Effector memory CD8-positive, alpha-beta T cell (primary cell): ENCODE results near the gene MAP3K8.

Experiments used
- ATAC-seq: fragments of 150-1000 bp; cut with Tn5 transposase; replicated peaks from 2 replicates; pipeline ENCODE4 v1.10.0; 2021; ENCODE audit warnings: mild to moderate bottlenecking, moderate library complexity
- DNase-seq, 3 experiments: peaks; one replicate each; pipeline ENCODE4 v3.0.0; 2021
- H3K27ac Mint-ChIP-seq, 2 donors: one replicate each; pipeline ENCODE4 v1.8.0; 2022; ENCODE audit warnings: mild to moderate bottlenecking in 2 of 2, mixed read lengths in 2 of 2, moderate library complexity in 2 of 2
- H3K27me3 Mint-ChIP-seq, 2 donors: one replicate each; pipeline ENCODE4 v1.8.0; 2022; ENCODE audit warnings: mixed read lengths in 2 of 2
- H3K36me3 Mint-ChIP-seq: one replicate; pipeline ENCODE4 v1.8.0; 2022; ENCODE audit warnings: mild to moderate bottlenecking, moderate library complexity, mixed read lengths; ENCODE audit not compliant: insufficient read depth
- H3K4me1 Mint-ChIP-seq, 2 donors: one replicate each; pipeline ENCODE4 v1.8.0; 2022; ENCODE audit warnings: low read depth in 2 of 2, mixed read lengths in 2 of 2
- H3K4me3 Mint-ChIP-seq, 2 donors: one replicate each; pipeline ENCODE4 v1.8.0; 2022; ENCODE audit warnings: mild to moderate bottlenecking in 2 of 2, mixed read lengths in 2 of 2, moderate library complexity in 2 of 2
- H3K9me3 Mint-ChIP-seq, 2 donors: one replicate each; pipeline ENCODE4 v1.8.0; 2022; ENCODE audit warnings: mixed read lengths in 2 of 2

MAP3K8 gene

DNA sequence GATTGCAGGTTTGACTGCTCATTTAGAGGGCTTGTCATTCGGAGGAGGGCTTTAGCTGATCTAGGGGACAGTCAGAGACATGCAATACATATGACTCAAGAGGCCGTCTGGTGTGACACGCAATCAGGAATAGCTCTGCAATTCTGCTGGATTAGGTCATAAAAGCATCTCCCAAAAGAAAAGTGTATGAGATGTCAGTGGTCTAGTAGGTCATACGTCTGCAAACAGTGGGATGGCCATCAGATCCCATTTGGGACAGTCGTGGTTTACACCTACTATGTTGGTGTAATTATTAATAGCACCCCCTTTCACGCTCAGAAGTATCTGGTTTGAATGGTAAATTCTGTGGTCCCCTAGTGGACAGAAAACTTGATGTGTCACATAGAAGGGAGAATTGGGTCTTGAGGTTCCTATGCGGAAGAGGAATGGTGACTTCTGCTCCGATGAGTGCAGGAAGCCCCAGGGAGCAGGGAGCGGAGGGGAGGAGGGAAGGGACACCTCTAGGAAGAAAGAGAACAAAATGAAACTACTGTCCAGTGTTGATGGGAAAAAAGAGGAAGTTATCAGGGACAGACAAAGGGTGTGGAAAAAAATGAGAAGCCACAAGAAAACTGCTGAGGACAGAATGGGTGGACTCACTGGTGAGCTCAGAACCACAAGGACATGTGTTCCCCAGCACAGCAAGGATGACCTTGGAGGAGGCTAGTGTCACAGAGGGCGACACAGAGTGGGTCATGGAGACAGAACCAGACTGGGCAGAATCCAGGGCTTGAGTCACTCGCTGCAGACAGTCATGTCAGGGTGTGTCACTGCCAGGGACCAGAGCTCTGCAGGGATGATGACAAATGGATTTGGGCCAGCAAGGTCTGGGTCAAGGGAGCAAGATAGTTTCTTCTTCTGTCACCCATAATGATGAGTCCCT lies 59.9 kb downstream of the MAP3K8 start:
- Mint-ChIP-seq H3K4me1 (peaks cover 80 to 89% of the 10 kb centered on the region in 2 donors), H3K36me3 (peaks cover 4% of the 10 kb centered on the region), H3K27ac (peak overlapping the region; percentile 78 to 97), H3K9me3 (no peaks in the 10 kb centered on the region), H3K4me3 (peak overlapping the region; percentile 4 to 79), H3K27me3 (no peaks in the 10 kb centered on the region)
- DNase-seq (no peak), ATAC-seq (peak; percentile 48)

GRCh38 chr10:30494558-30494957 lies 60.6 kb downstream of the MAP3K8 start:
- peak overlapping the region; percentile 78 to 97 for H3K27ac Mint-ChIP-seq

GRCh38 chr10:30495687-30496086 lies 61.7 kb downstream of the MAP3K8 start:
- ATAC-seq = no peak
- H3K27ac Mint-ChIP-seq = peak overlapping the region; percentile 61 to 84

More at GRCh38 chr10:30494558-30494957, 60.6 kb downstream of the MAP3K8 start:
- Mint-ChIP-seq H3K36me3 (peaks cover 4% of the 10 kb centered on the region), H3K9me3 (no peaks in the 10 kb centered on the region), H3K4me3 (no peak overlapping the region), H3K27me3 (no peaks in the 10 kb centered on the region), H3K4me1 (peaks cover 80 to 89% of the 10 kb centered on the region in 2 donors)
- ATAC-seq (no peak), DNase-seq (no peak)

DNA sequence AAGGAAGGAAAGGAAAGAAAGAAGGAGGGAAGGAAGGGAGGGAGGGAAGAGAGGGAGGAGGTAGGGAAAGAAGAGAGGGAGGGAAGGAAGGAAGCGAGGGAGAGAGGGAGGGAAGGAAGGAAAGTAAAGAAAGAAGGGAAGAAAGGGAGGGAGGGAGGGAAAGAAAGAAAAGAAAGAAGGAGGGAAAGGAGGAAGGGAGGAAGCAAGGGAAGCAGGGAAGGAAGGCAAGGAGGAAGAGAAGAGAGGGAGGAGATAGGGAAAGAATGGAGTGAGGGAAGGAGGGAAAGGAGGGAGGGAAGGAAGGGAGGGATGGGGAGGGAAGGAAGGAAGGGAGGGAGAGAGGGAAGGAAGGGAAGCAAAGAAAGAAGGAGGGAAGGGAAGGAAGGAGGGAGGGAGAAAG lies 65.8 kb downstream of the MAP3K8 start:
- no peak for ATAC-seq
- peaks cover 73 to 83% of the 10 kb centered on the region in 2 donors for H3K4me1 Mint-ChIP-seq
- peaks cover 9% of the 10 kb centered on the region for H3K36me3 Mint-ChIP-seq
- H3K27ac Mint-ChIP-seq = peak overlapping the region; percentile 78 to 84
- H3K27me3 Mint-ChIP-seq = no peaks in the 10 kb centered on the region
- no peaks in the 10 kb centered on the region for H3K9me3 Mint-ChIP-seq
- no peak for DNase-seq
- peak overlapping the region in 1 of 2 donors; percentile 58 for H3K4me3 Mint-ChIP-seq

More at GRCh38 chr10:30495687-30496086, 61.7 kb downstream of the MAP3K8 start:
- no peak overlapping the region for H3K4me3 Mint-ChIP-seq
- no peaks in the 10 kb centered on the region for H3K27me3 Mint-ChIP-seq
- no peak for DNase-seq
- peaks cover 4% of the 10 kb centered on the region for H3K36me3 Mint-ChIP-seq
- H3K4me1 Mint-ChIP-seq = peaks cover 78 to 90% of the 10 kb centered on the region in 2 donors
- H3K9me3 Mint-ChIP-seq = no peaks in the 10 kb centered on the region

- H3K27ac Mint-ChIP-seq = peak overlapping the region; percentile 78 to 84
- H3K36me3 Mint-ChIP-seq = peaks cover 9% of the 10 kb centered on the region
- no peaks in the 10 kb centered on the region for H3K9me3 Mint-ChIP-seq
- no peak for ATAC-seq
- H3K27me3 Mint-ChIP-seq = no peaks in the 10 kb centered on the region
- peaks cover 72 to 83% of the 10 kb centered on the region in 2 donors for H3K4me1 Mint-ChIP-seq
- no peak for DNase-seq
- peak overlapping the region; percentile 44 to 58 for H3K4me3 Mint-ChIP-seq
Observed at GRCh38 chr10:30500534-30500933, 66.5 kb downstream of the MAP3K8 start.

GRCh38 chr10:30500963-30501504 lies 67.0 kb downstream of the MAP3K8 start:
- no peaks in the 10 kb centered on the region for H3K27me3 Mint-ChIP-seq
- no peaks in the 10 kb centered on the region for H3K9me3 Mint-ChIP-seq
- H3K4me1 Mint-ChIP-seq = peaks cover 73 to 83% of the 10 kb centered on the region in 2 donors
- DNase-seq (no peak), ATAC-seq (no peak)
- H3K4me3 Mint-ChIP-seq = peak overlapping the region; percentile 44 to 68
- peak overlapping the region; percentile 78 to 84 for H3K27ac Mint-ChIP-seq
- peaks cover 9% of the 10 kb centered on the region for H3K36me3 Mint-ChIP-seq

- Mint-ChIP-seq H3K9me3 (no peaks in the 10 kb centered on the region), H3K27me3 (no peaks in the 10 kb centered on the region), H3K4me3 (peak overlapping the region; percentile 68 to 70), H3K4me1 (peaks cover 60 to 69% of the 10 kb centered on the region in 2 donors), H3K27ac (peak overlapping the region; percentile 84 to 87), H3K36me3 (peaks cover 9% of the 10 kb centered on the region)
- ATAC-seq = peak; percentile 99
- DNase-seq = peak; percentile 55 to 60 (median 58)
Observed at GRCh38 chr10:30502266-30503060, 68.5 kb downstream of the MAP3K8 start.

DNA sequence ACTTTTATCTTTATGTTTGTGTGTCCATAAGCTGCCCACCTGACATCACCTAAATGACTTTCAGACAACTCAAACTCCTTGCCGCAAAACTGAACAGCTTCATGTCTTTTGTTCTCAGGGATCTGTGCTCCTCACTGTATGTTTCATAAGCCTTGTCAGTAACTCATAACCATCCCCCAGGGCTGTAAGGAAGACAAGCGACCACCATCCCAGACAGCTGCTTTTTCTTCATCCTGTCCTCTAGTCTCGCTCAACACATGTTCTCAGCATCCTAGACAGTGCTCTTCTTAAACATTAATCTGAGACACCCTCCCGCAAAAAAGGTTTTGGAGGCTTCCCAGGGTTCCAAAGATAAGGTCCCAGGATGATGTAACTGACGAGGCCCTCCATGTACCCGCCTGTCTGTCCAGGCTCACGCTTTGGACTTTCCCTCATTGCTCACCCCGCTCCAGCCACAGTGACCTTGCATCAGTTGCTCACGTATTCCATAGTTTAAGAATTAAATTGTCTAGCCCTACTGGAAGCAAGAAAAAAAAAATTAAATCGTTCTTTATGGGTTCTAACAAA lies 69.8 kb downstream of the MAP3K8 start:
- Mint-ChIP-seq H3K4me3 (peak overlapping the region; percentile 68 to 70), H3K4me1 (peaks cover 48 to 56% of the 10 kb centered on the region in 2 donors), H3K9me3 (no peaks in the 10 kb centered on the region), H3K36me3 (peaks cover 8% of the 10 kb centered on the region), H3K27me3 (no peaks in the 10 kb centered on the region), H3K27ac (peak overlapping the region; percentile 84 to 87)
- ATAC-seq (no peak), DNase-seq (no peak)

DNA sequence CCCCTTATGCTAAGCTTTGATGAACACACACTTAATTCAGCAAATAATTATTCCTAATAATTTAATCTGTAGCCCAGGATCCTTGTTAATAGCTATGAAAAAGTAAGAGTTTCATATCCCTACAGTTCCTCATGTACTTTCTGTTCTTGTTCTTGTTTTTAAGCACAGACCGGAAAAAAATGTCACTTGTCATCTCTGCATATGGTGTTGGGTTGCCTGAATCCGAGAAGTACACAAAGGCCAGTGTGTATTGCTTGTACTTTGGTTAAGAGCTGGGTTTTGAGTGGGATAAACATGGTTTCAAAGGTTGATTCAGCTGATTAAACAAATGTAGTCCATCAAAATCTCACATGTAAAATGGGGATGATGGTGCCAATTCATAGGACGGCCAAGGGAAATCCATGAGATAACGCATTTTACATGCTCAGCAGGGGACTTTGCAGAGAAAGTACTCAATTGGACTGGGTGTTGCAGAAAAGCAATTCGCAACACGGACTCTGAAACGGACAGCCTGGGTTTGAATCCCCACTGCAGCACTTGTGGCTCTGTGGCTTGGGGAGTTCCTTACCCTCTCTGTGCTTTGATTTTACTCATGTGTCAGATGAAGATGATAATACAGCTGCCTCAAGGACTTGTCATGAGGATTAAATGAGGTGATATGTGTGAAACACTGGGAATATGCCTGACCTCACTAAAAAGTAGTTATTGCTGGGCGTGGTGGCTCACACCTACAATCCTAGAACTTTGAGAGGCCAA lies 71.7 kb downstream of the MAP3K8 start:
- no peaks in the 10 kb centered on the region for H3K27me3 Mint-ChIP-seq
- ATAC-seq (no peak), DNase-seq (no peak)
- peak overlapping the region in 1 of 2 donors; percentile 74 for H3K27ac Mint-ChIP-seq
- H3K4me1 Mint-ChIP-seq = peaks cover 39 to 45% of the 10 kb centered on the region in 2 donors
- H3K9me3 Mint-ChIP-seq = no peaks in the 10 kb centered on the region
- peak overlapping the region in 1 of 2 donors; percentile 29 for H3K4me3 Mint-ChIP-seq
- peaks cover 8% of the 10 kb centered on the region for H3K36me3 Mint-ChIP-seq

GRCh38 chr10:30509508-30509907 lies 75.5 kb downstream of the MAP3K8 start:
- Mint-ChIP-seq H3K4me1 (peaks cover 9 to 17% of the 10 kb centered on the region in 2 donors), H3K9me3 (no peaks in the 10 kb centered on the region), H3K27ac (no peak overlapping the region), H3K4me3 (no peak overlapping the region), H3K27me3 (no peaks in the 10 kb centered on the region), H3K36me3 (peaks cover 3% of the 10 kb centered on the region)
- ATAC-seq (no peak), DNase-seq (no peak)

GRCh38 chr10:30510184-30510931 lies 76.4 kb downstream of the MAP3K8 start:
- ATAC-seq (peak; percentile 80), DNase-seq (no peak)
- Mint-ChIP-seq H3K27me3 (no peaks in the 10 kb centered on the region), H3K27ac (peak overlapping the region in 1 of 2 donors; percentile 73), H3K4me1 (peaks cover 14 to 16% of the 10 kb centered on the region in 2 donors), H3K36me3 (peaks cover 3% of the 10 kb centered on the region), H3K4me3 (no peak overlapping the region), H3K9me3 (no peaks in the 10 kb centered on the region)
